A673 (cell line): ENCODE measurements around the gene BRAT1.

Source experiments
- CTCF ChIP-seq: fragments of 300-800, 200-600 bp; sonication (generic); conservative IDR thresholded peaks from 2 replicates; pipeline ENCODE4 v1.5.1; 2017; ENCODE audit warnings: low read depth, mild to moderate bottlenecking, antibody characterized with exemption, low read length, moderate library complexity, mixed read lengths
- EZH2 ChIP-seq: fragments of 200-600 bp; sonication (generic); IDR thresholded peaks from 2 replicates; pipeline ENCODE4 v1.6.1; 2017; ENCODE audit warnings: borderline replicate concordance, low read depth, mild to moderate bottlenecking, mixed read lengths, antibody characterized with exemption, low read length; ENCODE audit not compliant: poor library complexity, severe bottlenecking

GRCh38 chr7:2526659-2527504 is 28.4 kb downstream of the BRAT1 start:
- TF ChIP-seq CTCF (no peak), EZH2 (no peak)
